Panc1 (cell line): ENCODE measurements around the gene BACH2. TPM values are rescaled to one million over a fixed set of nuclear protein-coding genes. Genes with fewer than 3 reads are reported as not detected.

Experiments used
- ATAC-seq: fragments of 200-7000 bp; cut with Tn5 transposase; 2 replicates; pipeline ENCODE4 v1.9.1; 2020; ENCODE audit warnings: mild to moderate bottlenecking, moderate library complexity
- BruUV-seq: library from RNA; stranded (reverse); fragments of 400-500 nt; replicated peaks from 2 replicates; lab custom pipeline; 2021; lab: Mats Ljungman, UMichigan
- CTCF ChIA-PET: fragments of 300-600 bp; sonication (Branson Sonifier 250); formaldehyde crosslinking; loops from one replicate; lab custom pipeline; 2022; ENCODE audit warnings: antibody characterized with exemption; lab: Charles Lee
- POLR2A ChIA-PET: fragments of 300-600 bp; sonication (Branson Sonifier 250); formaldehyde crosslinking; loops from one replicate; lab custom pipeline; 2022; ENCODE audit warnings: antibody characterized with exemption; lab: Charles Lee
- DNase-seq: peaks from one replicate; pipeline ENCODE4 v3.0.0-alpha.2; 2010; ENCODE audit warnings: low read depth, low spot score
- H3K27ac ChIP-seq: 2 replicates; pipeline ENCODE4 v1.5.1; 2011; ENCODE audit warnings: mild to moderate bottlenecking, low read length, inconsistent platforms
- H3K27me3 ChIP-seq: fragments of 200-500 bp; sonication (Bioruptor generic); 2 replicates; pipeline ENCODE4 v1.6.0; 2014; ENCODE audit warnings: low read length, inconsistent platforms; ENCODE audit not compliant: control insufficient read depth, insufficient read depth
- H3K36me3 ChIP-seq: fragments of 200-500 bp; sonication (Bioruptor generic); 2 replicates; pipeline ENCODE4 v1.5.1; 2014; ENCODE audit warnings: inconsistent platforms, mild to moderate bottlenecking, low read length, moderate library complexity; ENCODE audit not compliant: control insufficient read depth, insufficient read depth
- H3K4me1 ChIP-seq: 2 replicates; pipeline ENCODE4 v1.5.1; 2011; ENCODE audit warnings: inconsistent platforms, mild to moderate bottlenecking, low read length, moderate library complexity; ENCODE audit not compliant: control insufficient read depth, insufficient read depth
- H3K4me3 ChIP-seq, 2 experiments: 2 replicates each; pipeline ENCODE4 v1.5.1; 2011 to 2012; ENCODE audit warnings: low read depth in 2 of 2, low read length in 2 of 2, mild to moderate bottlenecking in 2 of 2, inconsistent platforms in 1 of 2, moderate library complexity in 1 of 2
- H3K9me3 ChIP-seq: fragments of 200-500 bp; sonication (Bioruptor generic); 2 replicates; pipeline ENCODE4 v1.5.1; 2014; ENCODE audit warnings: low read depth, mild to moderate bottlenecking, inconsistent platforms, low read length, moderate library complexity; ENCODE audit not compliant: control insufficient read depth, insufficient read depth
- CTCF ChIP-seq: fragments of 450-650 bp; IDR thresholded peaks from 2 replicates; pipeline ENCODE4 v1.5.1; 2017; ENCODE audit warnings: mild to moderate bottlenecking
- POLR2AphosphoS5 ChIP-seq: IDR thresholded peaks from 2 replicates; pipeline ENCODE4 v1.6.1; 2012; ENCODE audit warnings: mild to moderate bottlenecking, low read depth, low read length, moderate library complexity
- REST ChIP-seq, 2 experiments: IDR thresholded peaks; 2 replicates each; pipeline ENCODE4 v1.6.1; 2011 to 2012; ENCODE audit warnings: low read depth in 2 of 2, control low read depth in 1 of 2, low read length in 1 of 2, mild to moderate bottlenecking in 1 of 2, moderate library complexity in 1 of 2; ENCODE audit not compliant: insufficient read depth in 1 of 2
- SIN3A ChIP-seq: IDR thresholded peaks from 2 replicates; pipeline ENCODE4 v1.6.1; 2012; ENCODE audit warnings: low read depth, mild to moderate bottlenecking, low read length, moderate library complexity, borderline replicate concordance; ENCODE audit not compliant: insufficient read depth
- TCF7L2 ChIP-seq: IDR thresholded peaks from 2 replicates; pipeline ENCODE4 v1.6.1; 2011; ENCODE audit warnings: mild to moderate bottlenecking, low read depth, low read length, inconsistent platforms
- in situ Hi-C: cut with HindIII; loops from 2 replicates; pipeline ENCODE4 v1.10.0; 2016; ENCODE audit warnings: low sequenced_read_pairs, low pct_unique_long_range_greater_than_20kb
- intact Hi-C: fragments of 100-400 bp; cut with micrococcal nuclease; formaldehyde crosslinking; loops from one replicate; pipeline ENCODE4 v1.10.0; 2022; ENCODE audit not compliant: unreplicated experiment
- total RNA-seq: library from RNA; stranded (reverse); gene quantifications from one replicate; pipeline ENCODE4 v1.2.1, GENCODE V29; 2021; ENCODE audit not compliant: unreplicated experiment

BACH2 gene
- total RNA-seq, 1 experiment from 2014 or later = 1.6 TPM

GRCh38 chr6:90044833-90045381 lies 251.7 kb downstream of the BACH2 start:
- Histone ChIP-seq H3K4me1 (no peaks in the 10 kb centered on the region), H3K36me3 (no peaks in the 10 kb centered on the region), H3K9me3 (no peaks in the 10 kb centered on the region), H3K27ac (no peak overlapping the region), H3K27me3 (no peaks in the 10 kb centered on the region), H3K4me3 (no peak overlapping the region)
- in situ Hi-C loops = no loop called here
- POLR2A ChIA-PET = no interaction called here
- no TSS peak for BruUV-seq
- DNase-seq (no peak), ATAC-seq (no peak)
- CTCF ChIA-PET = no interaction called here
- intact Hi-C loops = no loop called here
- TF ChIP-seq CTCF (no peak), POLR2AphosphoS5 (no peak), TCF7L2 (no peak), SIN3A (no peak), REST (IDR thresholded peaks at IDR 0.05; ENCODE audit: insufficient read depth in 1 of 2, low read depth in 2 of 2, low read length in 1 of 2) (no peak)

- no peak overlapping the region for H3K4me3 ChIP-seq
- ChIA-PET POLR2A (no interaction called here), CTCF (no interaction called here)
- no peaks in the 10 kb centered on the region for H3K4me1 ChIP-seq
- in situ Hi-C loops (no loop called here), intact Hi-C loops (no loop called here)
- H3K27me3 ChIP-seq = no peaks in the 10 kb centered on the region
- H3K27ac ChIP-seq = no peak overlapping the region
- ATAC-seq (no peak), DNase-seq (no peak)
- BruUV-seq = no TSS peak
- TF ChIP-seq SIN3A (no peak), CTCF (no peak), REST (IDR thresholded peaks at IDR 0.05; ENCODE audit: insufficient read depth in 1 of 2, low read depth in 2 of 2, low read length in 1 of 2) (no peak), POLR2AphosphoS5 (no peak), TCF7L2 (no peak)
- H3K36me3 ChIP-seq = no peaks in the 10 kb centered on the region
- H3K9me3 ChIP-seq = no peaks in the 10 kb centered on the region
Observed at GRCh38 chr6:90044182-90044832, 252.3 kb downstream of the BACH2 start.
